GM19324 (cell line): Measurements from ENCODE around the gene PRDX4.
"Not testable (repeated sequence)": the region's sequence is repeated elsewhere in the genome, so short reads cannot be mapped to it uniquely, and the experiment has no call there.

Source experiments
- ATAC-seq: cut with Tn5 transposase; IDR thresholded peaks from one replicate; pipeline ENCODE4 v1.9.1; 2021; ENCODE audit warnings: mild to moderate bottlenecking, moderate library complexity; ENCODE audit not compliant: unreplicated experiment, low FRiP score

The PRDX4 gene

GRCh38 chrX:23667239-23668177 lies at the start of gene PRDX4:
TSS of gene PRDX4 (plus strand) at chrX:23667493. CDS start at chrX:23667571, 78 bp downstream.
- peak; percentile 65 for ATAC-seq

- ATAC-seq = no peak
These were observed 45.5 kb upstream of the PRDX4 start for GRCh38 chrX:23621621-23622265.

GRCh38 chrX:23623797-23624196 lies 43.5 kb upstream of the PRDX4 start:
- no peak for ATAC-seq

DNA sequence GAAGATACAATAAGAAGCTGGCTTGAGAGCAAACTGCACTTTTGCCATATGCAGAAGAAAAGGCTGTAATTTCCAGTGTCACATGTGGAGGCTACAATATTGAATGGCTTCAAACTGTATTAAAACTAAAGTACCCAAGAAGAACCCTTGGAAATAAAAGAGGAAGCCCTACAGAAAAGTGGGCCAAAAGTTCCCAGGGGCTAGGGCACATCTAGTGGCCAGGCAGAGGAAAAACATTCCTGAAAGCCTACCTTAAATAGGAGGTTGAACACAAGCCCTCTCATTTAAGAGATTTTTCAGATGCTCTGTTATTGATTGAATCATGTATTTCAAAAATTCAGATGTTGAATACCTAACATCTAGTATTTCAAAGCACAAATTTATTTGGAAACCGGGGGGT lies 40.6 kb upstream of the PRDX4 start:
- ATAC-seq = no peak

GRCh38 chrX:23628131-23628530 lies 39.2 kb upstream of the PRDX4 start:
- ATAC-seq = no peak

DNA sequence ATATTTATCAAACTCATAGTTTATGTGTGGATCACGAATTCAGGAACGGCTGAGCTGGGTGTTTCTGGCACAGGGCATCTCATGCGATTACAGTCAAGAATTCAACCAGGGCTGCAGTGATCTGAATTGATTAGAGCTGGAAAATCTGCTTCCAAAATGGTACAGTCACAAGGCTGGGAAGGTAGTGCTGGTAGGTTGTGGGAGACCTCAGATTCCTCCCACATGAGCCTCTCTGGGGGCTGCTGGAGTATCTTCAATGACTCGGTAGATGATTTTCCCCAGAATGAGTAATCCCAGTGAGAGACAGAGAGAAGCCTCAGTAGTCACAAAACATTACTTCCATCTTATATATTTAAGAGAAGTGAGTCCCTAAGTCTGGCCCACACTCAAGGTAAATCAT lies 36.2 kb upstream of the PRDX4 start:
- ATAC-seq = no peak

- no peak for ATAC-seq
These were observed 33.3 kb upstream of the PRDX4 start for GRCh38 chrX:23633834-23634580.

- no peak for ATAC-seq
These were observed 30.1 kb upstream of the PRDX4 start for GRCh38 chrX:23637187-23637586.

DNA sequence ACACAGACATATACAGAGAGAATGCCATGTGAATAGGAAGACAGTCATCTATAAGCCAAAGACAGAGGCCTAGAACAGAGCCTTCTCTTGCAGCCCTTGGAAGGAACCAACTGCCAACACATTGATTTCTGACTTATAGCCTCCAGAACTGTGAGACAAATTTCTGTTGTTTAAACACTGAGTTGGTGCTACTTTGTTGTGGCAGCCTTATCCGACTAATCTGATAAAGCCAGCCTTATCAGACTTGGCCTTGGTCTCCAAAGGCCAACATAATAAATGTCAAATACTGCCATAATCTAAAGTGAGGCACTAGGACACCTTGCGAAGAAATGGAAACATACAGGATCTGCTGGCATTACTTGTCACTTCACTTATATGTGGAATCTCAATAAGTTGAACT lies 24.3 kb upstream of the PRDX4 start:
- no peak for ATAC-seq

DNA sequence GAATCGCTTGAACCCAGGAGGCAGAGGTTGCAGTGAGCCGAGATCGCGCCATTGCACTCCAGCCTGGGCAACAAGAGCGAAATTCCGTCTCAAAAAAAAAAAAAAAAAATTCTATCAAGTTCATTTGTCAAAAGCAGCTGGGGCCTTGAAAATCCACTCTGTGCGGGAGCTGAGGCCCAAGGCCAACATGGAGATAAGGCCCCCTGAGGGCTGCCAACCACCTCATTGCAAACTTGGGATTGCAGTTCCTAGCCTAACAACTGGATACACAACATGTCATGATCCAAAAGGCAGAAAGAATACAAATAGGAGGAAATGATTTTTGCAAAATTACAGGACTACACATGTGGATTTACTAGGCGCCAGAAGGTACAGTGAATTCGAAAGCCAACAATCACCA lies 22.5 kb upstream of the PRDX4 start:
- ATAC-seq = no peak

GRCh38 chrX:23656091-23656490 lies 11.2 kb upstream of the PRDX4 start:
- no peak for ATAC-seq

GRCh38 chrX:23656684-23657083 lies 10.6 kb upstream of the PRDX4 start:
- no peak for ATAC-seq

DNA sequence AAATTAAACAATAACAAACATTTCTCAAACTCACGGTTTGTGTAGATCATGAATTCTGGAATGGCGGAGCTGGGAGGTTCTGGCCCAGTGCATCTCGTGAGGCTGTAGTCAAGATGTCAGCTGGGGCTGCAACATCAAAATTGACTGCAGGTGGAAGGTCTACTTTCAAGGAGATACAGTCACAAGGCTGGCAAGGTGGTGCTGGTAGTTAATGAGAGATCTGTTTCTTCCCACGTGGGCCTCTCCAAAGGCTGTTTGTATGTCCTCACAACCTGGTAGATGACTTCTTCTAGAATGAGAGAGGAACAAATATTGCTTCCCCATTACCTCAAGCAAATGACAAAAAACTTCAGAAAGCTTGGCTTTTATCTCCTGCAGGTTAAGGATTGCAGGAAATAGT lies 8.0 kb upstream of the PRDX4 start:
- ATAC-seq = no peak

GRCh38 chrX:23660083-23660765 lies 7.1 kb upstream of the PRDX4 start:
- not testable (repeated sequence) for ATAC-seq

DNA sequence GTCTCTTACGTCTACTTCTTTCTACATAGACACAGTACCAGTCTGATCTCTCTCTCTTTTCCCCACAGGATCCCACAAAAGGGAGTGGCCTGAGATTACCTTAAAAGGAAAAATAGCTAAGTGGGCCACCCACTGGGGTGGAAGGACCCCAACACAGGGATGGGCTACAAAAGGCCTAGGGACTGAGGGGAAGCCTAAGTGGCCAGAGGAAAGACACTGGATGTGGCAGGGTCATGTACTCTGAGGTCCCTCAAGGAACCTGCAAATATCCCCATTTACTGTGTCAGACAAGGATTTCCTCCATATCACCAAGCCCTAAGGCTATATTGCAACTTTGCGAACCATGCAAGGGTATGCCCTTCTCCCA lies 6.5 kb upstream of the PRDX4 start:
- no peak for ATAC-seq

DNA sequence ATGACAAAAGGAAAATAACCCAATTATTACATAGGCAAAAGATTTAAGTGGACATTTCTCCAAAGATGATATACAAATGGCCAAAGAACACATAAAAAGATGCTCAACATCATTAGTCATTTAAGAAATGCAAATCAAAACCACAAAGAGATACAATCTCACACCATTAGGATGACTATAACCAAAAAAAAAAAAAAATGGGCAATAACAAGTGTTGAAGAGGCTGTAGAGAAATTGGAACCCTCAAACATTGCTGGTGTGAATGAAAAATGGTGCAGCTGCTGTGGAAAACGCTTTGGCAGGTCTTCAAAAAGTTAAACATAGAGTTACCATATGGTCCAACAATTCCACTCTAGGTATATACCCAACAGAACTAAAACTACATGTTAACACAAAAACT lies 5.6 kb upstream of the PRDX4 start:
- ATAC-seq = no peak

GRCh38 chrX:23662187-23662586 lies 5.1 kb upstream of the PRDX4 start:
- ATAC-seq = peak; percentile 46

DNA sequence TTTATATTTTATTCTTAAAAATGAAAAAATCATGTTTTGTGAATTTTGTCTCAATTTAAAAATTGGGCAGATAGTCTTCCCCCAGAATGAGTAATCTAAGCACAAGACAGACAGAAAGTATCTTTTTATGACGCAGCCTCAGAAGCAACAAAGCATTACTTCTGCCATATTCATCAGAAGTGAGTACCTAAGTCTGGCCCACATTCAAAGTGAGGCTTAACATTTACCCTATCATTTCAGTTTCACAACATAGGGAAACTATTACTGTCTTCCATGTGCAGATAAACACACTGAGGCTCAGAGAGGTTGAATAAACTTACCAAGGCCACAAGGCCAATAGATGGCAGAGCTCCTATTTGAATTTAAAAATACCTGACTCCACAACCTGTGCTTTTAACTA lies 4.4 kb upstream of the PRDX4 start:
- no peak for ATAC-seq

DNA sequence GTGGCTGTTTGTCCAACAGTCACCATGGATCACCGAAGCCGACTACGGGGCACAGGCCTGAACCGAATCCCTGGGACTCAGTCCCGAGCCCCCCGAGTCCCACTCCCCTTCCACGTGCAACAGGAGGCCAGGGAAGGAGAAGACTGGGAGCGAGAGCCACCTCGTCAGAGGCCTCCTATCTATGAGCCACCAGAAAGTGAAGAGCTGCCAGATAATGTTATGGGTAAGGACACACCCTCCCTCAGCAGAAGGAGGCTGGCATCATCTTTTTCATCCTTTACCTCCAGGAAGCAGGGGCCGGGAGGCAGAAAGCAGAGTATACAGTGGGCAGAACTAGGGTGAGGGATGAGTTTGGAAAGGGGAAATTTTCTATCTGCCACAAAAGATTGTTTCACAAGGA lies 2.8 kb upstream of the PRDX4 start:
- ATAC-seq = no peak

DNA sequence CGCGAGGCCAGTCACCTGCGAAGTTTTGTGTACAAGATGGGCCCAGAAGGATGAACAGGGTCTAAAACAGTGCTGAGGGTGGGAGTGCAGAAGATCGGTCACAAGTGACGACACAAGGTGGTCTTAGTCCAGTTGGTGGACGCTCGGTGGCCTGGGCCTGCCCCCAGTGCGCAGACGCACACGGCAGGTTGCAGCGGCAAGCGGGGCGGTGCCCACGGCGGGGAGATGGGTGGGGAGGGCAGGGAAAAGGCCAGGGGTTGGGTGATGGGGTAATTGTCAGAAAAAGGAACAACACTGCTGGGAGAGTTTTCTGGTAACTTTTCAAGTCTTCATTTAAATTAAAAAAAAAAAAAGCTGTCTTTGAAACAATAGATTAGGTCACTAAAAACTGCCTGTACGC lies 1.0 kb upstream of the PRDX4 start:
- ATAC-seq = no peak

- ATAC-seq = peak; percentile 35
These were observed 1.0 kb downstream of the PRDX4 start for GRCh38 chrX:23668335-23668734.
